GM18861 (cell line): Measurements from ENCODE around the gene C1QTNF1.

Source experiments
- ATAC-seq: cut with Tn5 transposase; IDR thresholded peaks from one replicate; pipeline ENCODE4 v1.9.1; 2021; ENCODE audit not compliant: unreplicated experiment

The C1QTNF1 gene

DNA sequence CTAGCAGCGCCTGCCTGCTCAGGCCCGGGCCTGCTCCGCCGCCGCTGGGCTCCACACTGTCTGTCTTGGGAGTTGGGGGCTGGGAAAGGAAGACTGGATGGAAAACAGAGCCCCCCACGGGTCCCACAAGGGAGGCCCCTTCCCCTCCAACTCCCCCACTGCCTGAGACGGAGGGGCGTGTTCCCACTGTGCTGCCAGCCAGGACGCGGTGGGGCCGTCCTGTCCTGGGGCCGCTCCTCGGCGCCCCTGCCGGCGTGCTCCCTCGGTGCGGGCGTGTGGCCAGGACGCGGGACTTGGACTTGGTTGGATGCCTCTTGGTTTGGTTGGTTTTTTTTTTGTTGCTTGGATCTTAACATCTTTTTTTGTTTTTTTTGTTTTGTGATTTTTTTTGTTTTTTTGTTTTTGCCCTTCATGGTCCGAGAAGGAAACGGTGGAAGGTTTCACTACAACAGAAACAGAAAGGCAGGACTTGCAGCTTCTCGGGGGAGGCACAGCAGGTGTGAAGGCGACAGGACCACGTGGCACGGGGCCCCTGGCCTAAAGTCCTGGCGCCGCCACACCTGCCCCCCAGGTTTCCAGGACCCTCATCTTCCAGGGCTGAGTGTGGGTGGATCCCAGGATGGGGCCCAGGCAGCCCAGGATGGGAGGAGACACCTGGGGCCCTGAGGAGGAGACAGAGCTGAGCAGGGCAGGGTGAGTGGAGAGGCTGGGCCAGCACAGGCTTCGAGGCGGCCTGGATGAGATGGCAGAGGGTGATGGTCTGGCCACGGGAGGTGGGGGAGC, 66.7 kb downstream of the C1QTNF1 start:
- no peak for ATAC-seq

GRCh38 chr17:79091226-79091670, 67.3 kb downstream of the C1QTNF1 start:
- no peak for ATAC-seq

DNA sequence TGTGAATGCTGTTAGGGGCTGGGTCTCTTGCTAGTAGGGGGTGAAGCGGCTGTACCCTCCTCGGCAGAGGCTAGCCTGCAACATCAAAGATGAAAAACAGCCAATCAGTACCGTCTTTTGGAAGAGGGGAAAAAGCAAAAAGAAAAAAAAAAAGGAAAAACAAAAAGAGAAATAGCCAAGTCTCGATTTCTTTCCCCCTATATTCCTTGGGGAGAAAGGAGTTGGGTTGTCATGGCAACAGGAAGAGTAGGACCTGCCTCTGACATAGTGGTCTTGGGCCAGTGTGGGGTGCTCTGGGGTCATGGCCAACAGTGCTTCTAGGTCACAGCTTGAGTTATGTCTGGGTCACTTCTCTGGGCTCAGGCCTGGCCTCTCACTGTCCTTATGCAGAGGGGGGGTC, 68.6 kb downstream of the C1QTNF1 start:
- ATAC-seq = no peak

GRCh38 chr17:79093270-79093669, 69.3 kb downstream of the C1QTNF1 start:
- ATAC-seq = no peak

DNA sequence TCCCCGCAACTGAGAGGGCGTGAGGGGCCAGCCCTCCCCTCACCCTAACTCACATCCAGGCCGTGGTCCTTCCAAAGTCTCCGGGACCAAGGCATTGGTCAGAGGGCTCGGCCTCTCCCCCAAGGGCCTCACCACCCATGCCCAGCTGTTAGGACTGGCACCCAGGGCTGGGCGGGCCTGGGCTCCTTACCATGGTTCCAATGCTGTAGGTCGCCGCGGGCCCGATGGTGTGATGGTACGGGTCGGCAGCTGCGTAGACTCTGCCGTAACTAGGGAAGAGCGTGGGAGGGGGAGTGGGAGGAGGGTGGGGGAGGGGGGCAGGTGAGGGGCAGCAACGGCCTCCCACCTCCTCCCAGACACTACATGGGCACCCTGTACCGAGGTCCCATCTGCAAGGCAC, 70.3 kb downstream of the C1QTNF1 start:
- ATAC-seq = no peak

- no peak for ATAC-seq
These were observed 71.5 kb downstream of the C1QTNF1 start for GRCh38 chr17:79095345-79096055.

DNA sequence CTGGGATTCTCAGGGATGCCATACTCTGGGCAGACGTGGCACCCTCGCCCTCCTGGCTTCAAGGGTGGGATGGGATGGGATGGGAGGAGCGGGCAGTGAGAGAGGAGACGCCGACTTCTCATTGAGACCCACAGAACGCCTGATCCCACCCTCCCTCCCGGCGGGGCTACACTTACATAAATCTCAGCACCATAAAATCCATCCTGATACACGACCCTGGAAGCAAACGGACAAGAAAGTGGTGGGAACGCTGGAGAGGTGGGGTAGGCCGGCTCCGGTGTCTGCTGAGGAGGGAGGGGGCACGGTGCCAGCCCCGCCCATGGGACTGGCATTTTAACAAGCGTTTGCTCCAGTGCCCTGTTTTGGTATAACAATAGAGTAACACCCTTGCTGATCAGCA, 72.5 kb downstream of the C1QTNF1 start:
- no peak for ATAC-seq

DNA sequence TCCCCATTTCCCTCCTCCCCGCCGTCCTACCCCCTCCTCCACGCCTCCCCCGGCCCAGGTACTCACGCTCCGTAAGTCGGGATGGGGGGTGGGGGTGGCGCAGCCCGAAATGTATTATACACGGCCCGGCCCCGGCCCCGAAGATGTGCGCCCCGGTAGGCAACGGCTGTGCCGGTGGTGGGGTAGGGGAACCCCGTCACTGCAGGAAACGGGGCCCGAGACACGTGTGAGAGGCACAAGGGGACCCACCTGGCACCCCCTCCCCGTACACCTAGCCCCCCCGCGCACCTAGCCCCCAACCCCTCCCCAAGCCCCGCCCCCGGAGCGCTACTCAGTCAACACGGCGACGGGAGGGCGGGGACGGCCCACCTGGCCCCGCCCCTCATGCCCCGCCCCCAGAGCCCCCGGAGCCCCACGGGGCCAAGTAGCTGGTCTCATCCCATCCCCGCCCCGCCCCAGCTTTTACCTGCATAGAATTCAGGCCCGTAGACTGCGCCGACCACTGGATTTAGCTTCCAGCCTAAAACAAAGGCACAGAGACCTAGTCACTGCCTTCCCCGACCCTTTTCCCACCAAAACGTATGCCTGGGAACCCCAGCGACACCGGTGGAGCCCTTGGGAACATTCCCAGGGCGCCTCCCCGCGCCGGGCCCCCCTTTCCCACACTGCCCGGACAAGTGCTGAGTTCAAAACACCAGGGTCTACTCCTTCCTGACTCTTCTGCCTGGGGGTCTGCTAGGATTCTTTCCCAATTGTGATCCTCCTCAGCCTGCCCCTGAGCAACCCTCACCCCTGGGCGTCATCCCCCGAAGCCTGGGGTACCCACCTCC, 73.5 kb downstream of the C1QTNF1 start:
- ATAC-seq = no peak

DNA sequence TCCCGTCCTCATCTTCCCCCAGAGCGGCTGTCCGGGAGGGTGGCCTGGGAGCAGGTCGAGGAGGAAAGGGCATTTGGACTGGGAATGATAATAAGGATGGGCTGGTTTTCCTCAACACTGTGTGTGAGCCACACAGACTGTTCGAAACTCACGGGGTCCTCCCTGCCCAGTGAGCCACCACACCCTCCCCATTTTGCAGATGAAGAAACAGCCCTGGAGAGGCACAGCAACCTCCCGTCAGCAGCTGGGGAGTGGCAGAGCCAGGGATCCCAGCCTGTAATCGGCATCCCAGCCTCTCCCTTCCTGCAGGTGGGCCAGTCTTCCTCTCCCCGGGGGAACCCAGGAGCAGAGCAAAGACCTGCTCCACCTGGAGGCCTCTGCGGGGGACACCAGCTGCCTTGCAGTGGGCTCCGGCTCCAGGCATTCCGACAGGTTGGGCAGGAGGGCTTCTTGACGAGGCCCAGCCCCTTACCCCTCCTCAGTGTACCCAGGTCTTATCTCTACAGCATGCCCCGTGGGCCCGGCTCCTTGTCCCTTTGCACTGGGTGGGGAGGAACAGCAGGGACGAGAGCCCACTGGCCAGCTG, 74.4 kb downstream of the C1QTNF1 start:
- no peak for ATAC-seq
